ENCODE measurements around the gene RBFOX1. TPM values are rescaled to one million over a fixed set of nuclear protein-coding genes. Genes with fewer than 3 reads are reported as not detected.

The RBFOX1 gene
- total RNA-seq, 1 donor from 2014 or later, result not detected

DNA sequence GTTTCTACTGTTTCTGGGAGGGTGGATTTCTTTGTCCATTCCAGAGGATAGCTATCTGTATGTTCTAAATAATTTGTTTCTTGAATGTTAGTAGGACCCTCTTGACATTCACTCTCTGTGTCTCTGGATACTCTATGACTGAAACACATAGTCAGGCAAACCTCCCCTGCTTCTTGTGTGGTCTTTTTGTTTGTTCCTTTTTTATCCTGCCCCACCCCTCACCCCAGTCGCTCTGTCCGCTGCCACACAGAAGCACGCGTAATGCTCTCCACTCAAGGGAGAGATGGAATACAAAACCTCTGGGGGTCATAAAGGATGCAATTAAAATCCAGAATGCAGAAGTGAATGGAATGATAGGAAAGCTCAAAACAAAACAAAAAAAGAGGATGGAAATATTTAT is 253.1 kb downstream of the RBFOX1 start:
- no peak for DNase-seq (ENCODE audit: low spot score)

DNA sequence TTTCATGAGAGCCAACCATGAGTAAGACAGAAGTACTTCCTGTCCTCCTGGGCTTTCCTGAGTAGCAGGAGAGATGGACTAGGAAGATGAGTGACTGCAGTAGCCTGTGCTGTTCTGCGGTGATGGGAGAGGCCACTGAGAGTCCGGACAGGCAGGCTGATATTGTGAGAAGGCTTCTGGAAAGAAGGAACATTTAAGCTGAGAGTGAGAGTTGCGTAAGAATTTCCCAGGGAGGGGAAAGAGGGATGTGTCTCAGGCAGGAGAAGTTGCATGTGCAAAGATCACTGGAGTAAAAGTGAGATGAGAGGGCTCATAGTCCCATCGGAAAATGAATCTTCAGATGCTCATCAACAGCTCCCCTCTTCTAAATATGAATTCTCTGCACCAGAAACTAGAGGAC is 258.3 kb downstream of the RBFOX1 start:
- DNase-seq (ENCODE audit: low spot score), result no peak

DNA sequence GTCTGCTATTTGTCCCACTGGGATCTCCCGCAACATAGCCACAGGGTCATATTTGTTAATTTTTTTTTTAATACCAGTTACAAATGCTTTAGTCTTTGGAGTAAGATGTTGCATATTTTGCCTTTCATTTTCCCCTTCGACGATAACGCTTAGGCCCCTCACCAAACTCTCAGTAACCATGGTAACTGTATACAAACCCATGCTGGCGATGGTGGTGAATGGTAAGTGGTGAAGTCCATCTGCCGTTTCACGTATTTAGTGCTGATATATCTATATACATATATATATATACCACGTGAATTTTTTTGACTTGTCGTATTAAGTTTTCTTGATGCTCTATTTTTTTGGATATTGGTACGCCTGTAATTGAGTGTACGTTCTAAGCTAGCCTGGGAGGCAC is 263.7 kb downstream of the RBFOX1 start:
- DNase-seq (ENCODE audit: low spot score), result no peak

DNA sequence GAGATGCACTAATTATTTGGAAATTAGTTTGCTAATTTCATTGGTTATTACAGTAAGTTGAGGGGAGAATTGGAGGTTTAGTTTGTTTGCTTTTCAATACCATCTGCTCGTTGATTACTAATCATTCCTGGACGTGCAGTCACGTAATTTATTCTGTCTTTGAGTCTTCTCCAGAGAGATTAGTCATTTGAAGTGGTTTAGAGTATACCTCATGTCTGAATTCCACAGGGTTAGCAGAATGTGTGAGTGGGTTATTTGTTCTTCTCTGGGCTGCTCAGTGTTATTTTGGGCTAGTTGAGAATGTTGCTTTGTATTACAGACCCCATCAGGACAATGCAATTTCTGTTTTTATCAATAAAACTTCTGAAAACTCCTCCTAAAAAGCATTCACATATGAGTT is 265.0 kb downstream of the RBFOX1 start:
- no peak for DNase-seq (ENCODE audit: low spot score)

DNA sequence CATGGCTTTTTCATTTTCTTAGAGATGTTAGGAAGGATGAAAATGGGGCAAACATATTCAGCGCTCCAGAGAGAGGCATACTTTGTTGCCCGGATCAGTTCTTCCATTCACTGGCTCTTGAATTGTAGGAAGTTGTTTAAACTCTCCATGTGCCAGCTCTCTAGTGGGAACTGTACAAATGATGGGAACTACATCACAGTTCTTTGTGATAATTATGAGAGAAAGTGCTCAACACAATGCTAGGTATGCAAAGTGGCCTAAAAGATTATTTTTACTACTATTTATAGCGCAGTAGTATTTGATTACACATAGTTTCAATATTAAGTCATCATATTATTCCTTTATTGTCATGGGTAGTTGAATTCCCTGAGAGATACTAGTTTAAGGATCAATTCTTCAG is 268.5 kb downstream of the RBFOX1 start:
- DNase-seq (ENCODE audit: low spot score), result no peak

DNA sequence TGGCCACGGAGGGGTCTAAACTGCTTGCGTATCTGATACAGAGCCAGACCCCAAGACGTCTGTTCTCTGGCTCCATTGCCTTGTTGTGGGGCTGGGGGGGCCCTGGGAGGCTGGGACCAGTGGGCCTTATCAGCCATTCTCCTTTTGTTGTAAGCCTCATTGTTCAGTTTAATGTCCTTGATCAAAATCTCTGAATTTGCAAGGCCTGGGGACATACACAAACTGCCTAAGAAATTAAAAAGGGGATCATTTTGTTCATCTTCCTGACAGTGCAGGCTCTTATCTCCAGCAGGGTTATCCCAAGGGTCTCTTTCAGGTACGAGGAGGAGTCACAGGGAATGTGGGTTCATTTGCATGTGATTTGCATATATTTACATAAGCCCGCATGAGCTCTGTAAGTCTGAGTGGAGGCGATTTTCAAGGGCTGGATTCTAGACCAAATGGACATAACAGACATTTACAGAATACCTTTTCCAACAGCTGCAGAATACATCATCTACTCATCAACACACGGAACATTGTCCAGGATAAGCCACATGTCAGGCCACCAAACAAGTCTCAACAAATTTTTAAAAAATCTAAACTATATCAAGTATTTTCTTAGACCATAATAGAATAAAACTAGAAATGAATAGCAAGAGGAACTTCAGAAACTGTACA is 269.8 kb downstream of the RBFOX1 start:
- DNase-seq (ENCODE audit: low spot score), result no peak

DNA sequence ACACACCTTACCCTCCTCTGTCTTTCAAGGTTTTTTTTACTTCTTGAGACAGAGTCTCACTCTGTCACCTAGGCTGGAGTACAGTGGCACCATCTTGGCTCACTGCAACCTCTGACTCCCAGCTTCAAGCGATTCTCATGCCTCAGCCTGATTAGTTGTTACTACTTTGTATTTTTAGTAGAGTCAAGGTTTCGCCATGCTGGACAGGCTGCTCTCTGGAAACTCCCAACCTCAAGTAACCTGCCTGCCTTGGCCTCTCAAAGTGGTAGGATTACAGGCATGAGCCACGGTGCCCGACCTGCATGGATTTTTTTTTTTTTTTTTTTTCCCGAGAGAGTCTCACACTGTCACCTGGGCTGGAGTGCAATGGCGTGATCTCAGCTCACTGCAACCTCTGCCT is 273.2 kb downstream of the RBFOX1 start:
- no peak for DNase-seq (ENCODE audit: low spot score)

DNA sequence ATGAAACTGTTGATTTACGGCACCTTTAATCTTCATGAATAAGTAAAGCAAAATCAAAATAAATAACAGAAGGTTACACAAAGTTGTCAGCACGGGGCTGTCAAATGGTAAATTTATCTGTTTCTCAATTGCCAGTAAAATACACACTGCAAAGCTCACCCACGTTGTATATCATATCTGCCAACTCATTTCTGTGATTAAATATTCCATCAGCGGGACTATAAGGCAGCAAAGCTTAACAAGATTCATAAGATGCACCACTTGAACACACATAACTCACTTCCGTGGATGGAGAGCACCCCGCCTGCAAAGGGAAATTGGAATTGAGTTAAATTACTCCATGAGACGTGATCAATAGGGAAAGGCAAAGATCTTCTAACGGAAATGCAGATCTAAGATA is 280.0 kb downstream of the RBFOX1 start:
- no peak for DNase-seq (ENCODE audit: low spot score)

DNA sequence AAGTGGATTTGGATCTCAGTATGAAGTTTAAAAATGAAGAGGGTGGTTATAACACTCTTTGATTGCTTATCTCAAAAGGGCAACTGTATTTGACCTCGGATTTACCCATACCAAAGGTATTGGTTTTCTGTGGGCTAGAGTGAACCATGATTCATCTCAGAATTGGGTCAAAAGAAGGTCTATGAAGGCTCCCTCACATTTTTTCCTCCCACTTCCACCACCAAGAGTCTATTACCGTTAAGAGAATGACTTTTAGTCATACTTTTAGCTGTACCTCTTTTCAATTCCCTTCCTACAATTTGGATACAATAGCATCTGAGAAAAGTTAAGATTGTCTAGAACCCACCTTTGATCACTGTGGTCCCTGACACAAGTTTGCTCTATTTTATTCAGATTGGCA is 280.9 kb downstream of the RBFOX1 start:
- no peak for DNase-seq (ENCODE audit: low spot score)

DNA sequence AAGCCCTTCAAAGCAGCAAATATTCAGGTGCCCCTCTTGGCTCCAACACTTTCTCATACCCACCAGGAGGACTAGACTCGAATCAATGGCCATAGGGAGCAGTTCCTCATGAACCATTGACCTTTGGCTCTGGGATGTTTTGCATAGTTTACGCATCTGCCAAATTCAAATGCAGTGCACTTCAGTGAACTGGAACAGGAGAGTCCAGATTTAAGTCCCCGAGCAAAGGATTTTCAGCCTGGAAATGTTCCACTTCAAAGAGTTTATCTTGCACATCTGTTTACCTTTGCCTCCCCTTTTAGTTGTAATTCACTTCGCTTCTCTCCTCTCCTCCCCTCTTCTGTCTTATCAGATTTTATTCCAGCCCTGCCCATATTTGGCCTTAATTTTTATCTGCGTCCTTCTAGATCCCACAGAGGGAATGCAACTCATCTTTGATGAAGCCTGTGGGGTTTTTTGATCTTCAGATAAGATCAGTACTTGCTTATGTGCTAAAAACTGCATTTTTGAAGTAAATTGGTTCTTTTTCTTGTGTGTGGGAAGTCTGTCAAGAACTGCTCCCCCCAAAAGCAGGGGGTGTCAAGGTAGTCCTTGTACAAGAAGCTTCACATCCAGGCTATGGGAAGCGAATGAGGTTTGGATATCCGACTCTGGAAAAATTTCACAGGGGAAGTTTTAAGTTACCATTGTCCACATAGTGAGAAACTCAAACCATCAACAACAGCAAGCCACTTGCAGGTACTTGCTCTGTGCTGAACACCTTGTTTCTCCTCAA is 281.6 kb downstream of the RBFOX1 start:
- no peak for DNase-seq (ENCODE audit: low spot score)

DNA sequence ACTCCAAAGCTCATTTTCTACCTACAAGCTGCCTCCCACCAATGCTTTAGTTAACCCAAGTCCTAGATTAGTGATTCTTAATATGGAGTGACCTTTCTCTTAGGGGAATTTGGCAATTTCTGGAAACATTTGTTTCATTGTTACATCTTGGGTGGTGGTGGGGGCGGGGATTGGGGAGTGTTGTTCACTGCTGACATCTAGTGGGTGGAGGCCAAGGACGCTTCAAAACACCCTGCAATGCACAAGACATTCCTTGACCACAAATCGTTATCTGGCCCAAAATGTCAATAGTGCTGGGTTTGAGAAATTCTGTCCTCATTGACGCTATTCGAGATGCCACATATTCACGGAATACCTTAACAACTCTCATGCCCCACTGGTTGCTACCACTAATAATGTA is 282.9 kb downstream of the RBFOX1 start:
- no peak for DNase-seq (ENCODE audit: low spot score)

DNA sequence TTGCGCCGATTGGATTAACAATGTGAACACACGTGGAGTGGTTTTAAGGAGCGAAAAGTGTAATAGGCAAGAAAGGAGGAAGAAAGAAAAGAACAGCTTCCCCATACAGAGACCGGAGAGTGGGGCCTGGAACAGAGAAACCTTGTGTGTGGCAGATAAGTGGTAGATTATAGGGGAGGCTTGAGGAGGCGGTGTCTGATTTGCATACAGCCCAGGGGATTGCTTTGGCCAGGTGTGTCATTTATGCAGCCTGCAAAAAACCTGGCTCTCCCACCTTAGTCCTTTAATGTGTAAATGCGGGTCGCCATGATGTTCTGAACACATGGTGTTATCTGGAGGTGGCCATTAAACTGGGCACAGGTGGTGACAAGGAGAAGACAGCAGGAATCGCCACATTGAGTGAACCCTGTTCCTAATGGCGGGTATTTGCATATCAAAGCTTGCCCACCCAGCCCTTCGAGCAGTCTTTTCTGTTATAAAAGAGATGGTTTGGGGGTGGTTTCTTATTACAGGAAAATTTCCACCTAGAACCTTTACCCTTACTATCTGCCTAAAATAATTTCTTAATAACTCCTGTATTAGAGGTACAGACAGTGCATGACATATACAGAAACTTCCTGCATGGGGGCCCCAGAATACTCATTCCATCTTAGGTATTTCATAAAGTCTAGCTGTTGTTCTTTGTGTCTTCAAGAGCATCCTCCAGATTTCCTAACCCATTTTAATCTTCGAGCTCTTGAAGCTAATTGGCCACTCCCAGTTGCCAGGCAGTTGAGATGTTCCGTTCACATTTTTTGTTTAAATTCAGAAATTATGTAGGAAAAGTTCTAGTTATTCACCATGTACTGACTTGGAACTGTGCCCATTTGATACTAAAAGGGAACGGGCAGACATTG is 292.5 kb downstream of the RBFOX1 start:
- DNase-seq (ENCODE audit: low spot score), result no peak

DNA sequence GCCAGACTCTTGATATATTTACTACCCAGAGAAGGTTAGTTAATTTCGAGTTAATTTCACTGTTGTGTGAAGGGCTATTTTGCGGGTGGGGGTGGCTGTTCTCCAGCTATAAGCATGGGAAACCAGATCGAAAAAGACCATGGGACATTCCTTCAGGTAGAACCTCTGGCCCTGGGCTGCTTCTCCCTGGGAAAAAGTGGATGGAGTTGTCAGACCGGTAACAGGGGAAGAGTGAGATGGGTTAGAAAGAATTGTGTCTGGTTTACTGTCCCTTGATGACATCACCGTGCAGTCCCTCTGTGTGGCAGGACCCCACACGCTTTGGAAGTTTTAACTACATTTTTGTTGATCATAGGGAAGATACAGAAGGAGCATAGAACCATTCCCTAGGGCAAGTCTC is 296.3 kb downstream of the RBFOX1 start:
- no peak for DNase-seq (ENCODE audit: low spot score)

DNA sequence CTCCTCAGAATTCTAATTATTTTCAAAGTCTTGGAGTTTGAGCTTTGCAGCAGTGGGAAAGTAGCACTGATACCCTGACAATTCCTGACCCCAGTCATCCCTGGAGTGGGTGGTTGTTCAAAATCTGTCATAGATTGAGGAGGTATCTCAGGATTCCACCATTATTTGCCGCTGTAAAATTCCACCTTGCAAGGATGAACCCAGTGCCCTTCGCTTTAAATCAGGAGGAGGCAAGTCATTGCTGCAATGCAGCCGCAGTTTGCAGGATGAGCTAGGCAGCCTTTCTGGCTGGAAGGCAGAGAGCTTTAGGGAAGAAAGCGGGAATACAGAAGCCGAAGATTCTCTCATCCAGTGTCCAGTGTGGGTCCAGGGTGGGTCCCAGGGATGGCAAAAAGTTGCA is 296.9 kb downstream of the RBFOX1 start:
- no peak for DNase-seq (ENCODE audit: low spot score)

DNA sequence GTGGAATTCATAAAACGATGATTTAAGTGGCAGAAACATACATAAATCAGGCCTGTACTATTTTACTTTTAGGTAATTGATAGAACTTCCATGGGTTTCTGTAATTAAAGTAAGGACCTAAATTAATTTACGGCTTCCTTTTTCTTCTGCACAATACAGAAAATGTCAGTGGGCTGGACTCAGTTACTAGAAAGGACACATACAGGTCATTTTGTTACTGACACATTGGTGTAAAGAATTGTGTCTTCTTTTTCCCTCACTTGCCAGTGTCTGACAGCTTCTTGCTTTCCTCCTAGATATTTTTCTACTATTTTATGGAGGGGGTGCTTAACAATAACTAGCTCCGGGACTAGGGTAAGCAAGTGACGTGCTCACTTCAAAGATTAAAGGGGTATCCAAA is 304.8 kb downstream of the RBFOX1 start:
- no peak for DNase-seq (ENCODE audit: low spot score)

DNA sequence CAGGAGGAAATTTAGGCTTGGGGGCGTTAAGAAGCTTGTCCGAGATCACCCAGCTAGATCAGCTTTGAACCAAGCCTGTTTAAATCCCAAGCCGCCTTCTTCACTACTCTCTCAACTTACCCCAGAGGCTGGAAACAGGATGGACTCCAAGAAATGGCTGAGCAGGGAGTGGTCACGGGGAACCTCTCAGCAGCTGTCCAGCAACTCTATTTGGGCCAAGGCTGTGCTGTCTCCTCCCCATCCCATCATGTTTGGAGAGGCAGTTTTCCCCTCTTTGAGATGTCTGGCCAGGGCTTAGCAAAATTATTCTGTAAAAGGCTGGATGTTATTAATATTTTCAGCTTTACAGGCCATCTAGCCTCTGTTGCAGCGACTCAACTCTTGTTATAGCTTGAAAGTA is 305.7 kb downstream of the RBFOX1 start:
- DNase-seq (ENCODE audit: low spot score), result no peak

DNA sequence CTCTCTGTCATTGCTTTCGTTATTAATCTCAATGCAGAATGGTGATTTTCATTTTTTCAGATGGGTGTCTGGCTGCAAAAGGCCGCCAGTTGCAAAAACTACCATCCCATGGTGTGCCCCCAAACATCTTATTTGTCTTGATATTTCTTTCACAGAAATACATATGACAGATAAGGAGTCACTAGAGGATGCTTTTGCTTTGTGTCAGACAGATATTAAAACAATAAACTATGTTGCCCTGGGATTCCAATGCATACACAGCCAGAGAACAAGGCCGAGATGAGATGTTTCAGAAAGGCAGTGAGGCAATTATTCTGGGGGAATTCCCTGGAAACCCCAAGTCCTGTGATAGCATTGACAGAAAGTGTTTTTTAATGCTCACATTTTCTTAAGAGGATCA is 307.7 kb downstream of the RBFOX1 start:
- no peak for DNase-seq (ENCODE audit: low spot score)

DNA sequence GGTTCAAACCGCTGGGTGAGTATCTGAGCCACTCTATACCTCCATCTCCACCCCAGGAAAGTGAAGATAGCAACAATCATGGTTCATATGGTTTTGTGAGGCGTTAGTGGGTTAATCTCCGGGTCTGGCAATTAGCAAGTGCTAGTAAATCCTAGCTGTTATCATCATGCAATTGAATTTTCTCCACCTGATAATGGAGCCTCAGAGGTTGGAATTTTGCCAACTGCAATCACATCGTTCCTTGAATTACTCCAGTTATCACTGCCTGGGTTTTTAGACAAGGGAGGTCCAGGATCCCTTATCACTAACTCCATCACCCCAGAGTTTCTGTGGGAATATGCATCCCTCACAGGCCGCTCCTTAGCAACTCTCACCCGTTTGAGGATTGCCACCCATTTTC is 311.5 kb downstream of the RBFOX1 start:
- no peak for DNase-seq (ENCODE audit: low spot score)

DNA sequence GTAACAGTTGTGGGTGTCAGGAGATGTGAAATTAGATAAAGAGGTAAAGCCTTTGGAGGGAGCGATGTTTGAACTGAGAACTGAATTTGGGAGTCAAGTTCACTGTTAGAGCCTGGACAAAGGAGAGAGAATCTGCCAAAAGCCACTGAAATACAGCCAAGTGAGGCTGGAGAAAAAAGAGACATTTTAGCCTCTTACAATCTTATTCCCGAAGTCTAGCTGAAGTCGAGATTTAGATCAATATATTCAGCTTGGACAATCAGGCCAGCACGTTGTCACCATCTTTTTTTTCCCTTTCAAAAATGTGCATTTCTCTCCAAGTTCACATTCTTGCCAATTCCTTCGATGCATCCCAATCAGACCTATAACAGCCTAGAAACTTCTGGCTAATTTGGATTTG is 312.2 kb downstream of the RBFOX1 start:
- DNase-seq (ENCODE audit: low spot score), result no peak

DNA sequence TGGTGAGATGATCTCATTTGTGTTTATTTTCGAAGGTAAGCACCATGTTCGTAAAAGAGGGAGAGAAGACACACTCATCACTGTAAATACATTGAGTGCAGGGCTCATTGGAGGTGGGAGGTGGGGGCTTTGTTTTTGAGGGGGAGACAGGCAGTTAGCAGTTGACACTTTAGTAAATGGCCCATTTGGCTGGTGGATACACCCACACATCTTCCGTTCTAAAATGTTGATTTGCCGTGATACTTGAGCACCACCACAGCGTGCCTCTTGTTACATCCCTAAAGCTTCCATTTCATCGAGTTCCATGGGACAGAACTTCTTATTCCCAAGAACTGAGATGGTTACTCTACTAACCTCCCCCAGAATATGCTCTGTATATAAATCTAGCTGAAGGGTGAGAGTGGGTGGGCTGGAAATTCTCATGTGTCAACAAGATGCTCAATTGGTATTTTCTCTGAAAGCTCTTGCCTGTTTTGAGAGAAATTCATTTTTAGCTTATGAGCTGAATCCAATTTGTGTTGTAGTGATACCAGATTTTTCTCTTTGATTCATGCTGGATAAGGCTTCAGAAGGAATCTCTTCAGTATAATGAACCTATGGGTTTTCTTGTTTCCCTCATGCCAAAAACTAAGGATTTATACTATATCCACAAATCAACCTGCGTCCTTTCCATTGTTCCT is 314.3 kb downstream of the RBFOX1 start:
- DNase-seq (ENCODE audit: low spot score), result no peak

DNA sequence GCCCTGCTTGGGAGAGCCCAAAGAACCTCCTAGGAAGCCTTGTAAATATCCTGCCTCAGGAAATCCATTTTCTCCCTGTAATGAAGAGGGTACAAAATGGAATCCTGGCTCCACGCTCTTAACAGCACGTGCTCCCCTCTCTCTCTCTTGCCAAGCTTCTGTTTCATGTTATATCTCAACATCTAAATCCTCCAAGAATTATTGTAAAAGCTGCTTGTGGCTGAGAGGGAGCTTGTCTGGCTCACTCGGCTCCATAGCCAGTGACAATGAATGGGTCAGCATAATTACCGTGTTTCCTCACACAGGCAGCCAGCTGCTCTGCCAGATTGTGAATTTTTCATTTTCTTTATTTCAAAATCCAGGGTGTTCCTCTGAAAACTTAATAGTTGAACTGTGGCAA is 317.8 kb downstream of the RBFOX1 start:
- DNase-seq (ENCODE audit: low spot score), result no peak
